Right cardiac atrium (tissue), 5 donors: Measurements from ENCODE around the gene DCLK3. TPM values are rescaled to one million over a fixed set of nuclear protein-coding genes. Genes with fewer than 3 reads are reported as not detected.

Source experiments
- ATAC-seq, 2 donors: fragments of 200-7000 bp; cut with Tn5 transposase; one replicate each; pipeline versions ENCODE4 v1.8.0 to v1.9.1; 2020; ENCODE audit warnings: moderate library complexity in 2 of 2, mild to moderate bottlenecking in 1 of 2
- DNase-seq, 3 donors: peaks; one replicate each; pipeline ENCODE4 v3.0.0-alpha.2; 2020
- H3K27ac ChIP-seq: one replicate; pipeline ENCODE4 v1.5.1; 2013; ENCODE audit warnings: mild to moderate bottlenecking, low read length, control low read depth, moderate library complexity
- H3K27me3 ChIP-seq: one replicate; pipeline ENCODE4 v1.6.1; 2013; ENCODE audit not compliant: control insufficient read depth, insufficient read depth
- H3K4me1 ChIP-seq: one replicate; pipeline ENCODE4 v1.6.1; 2013; ENCODE audit warnings: low read length; ENCODE audit not compliant: control insufficient read depth, insufficient read depth
- H3K4me3 ChIP-seq: one replicate; pipeline ENCODE4 v1.5.1; 2013; ENCODE audit warnings: low read length, control low read depth
- H3K9me3 ChIP-seq: one replicate; pipeline ENCODE4 v1.6.1; 2013; ENCODE audit warnings: low read length; ENCODE audit not compliant: control insufficient read depth
- WGBS: extraction: QIAGEN DNeasy Blood & Tissue Kit; methylation state at CpG from one replicate; pipeline ENCODE4 v1.1.7; 2013; 5-methylcytosine and 5-hydroxymethylcytosine counted together
- intact Hi-C, 4 donors: fragments of 100-400 bp; cut with DNase I; formaldehyde crosslinking; loops; one replicate each; pipeline versions ENCODE4 v1.11.0 to v1.14.0; 2022 to 2023
- polyA plus RNA-seq: library from polyadenylated mRNA; stranded (reverse); fragments of 200-250 nt; gene quantifications from one replicate; pipeline ENCODE4 v1.2.3, GENCODE V29; 2013
- total RNA-seq, 4 donors: library from RNA; stranded (reverse); fragmentation: NEBNext Ultra II Directional; extraction: Animal tissue kit (Norgen Biotek cat#: 25700); gene quantifications; one replicate each; pipeline ENCODE4 v1.2.1, GENCODE V29; 2021
- donor health status: healthy with polysubstance abuse.
- donor health status: DM: no; HTN: yes; CAD: no.
- donor health status: DM: no; HTN: no; CAD: no.
- donor health status: DM: no; HTN: yes; CAD: no; lungs with severe emphysema.
- donor health status: DM: yes; HTN: yes; CAD: no.

DCLK3 gene
- total and polyA plus RNA-seq, 5 donors = 0.03 to 0.18 (median 0.09) TPM; not detected in 2

DNA sequence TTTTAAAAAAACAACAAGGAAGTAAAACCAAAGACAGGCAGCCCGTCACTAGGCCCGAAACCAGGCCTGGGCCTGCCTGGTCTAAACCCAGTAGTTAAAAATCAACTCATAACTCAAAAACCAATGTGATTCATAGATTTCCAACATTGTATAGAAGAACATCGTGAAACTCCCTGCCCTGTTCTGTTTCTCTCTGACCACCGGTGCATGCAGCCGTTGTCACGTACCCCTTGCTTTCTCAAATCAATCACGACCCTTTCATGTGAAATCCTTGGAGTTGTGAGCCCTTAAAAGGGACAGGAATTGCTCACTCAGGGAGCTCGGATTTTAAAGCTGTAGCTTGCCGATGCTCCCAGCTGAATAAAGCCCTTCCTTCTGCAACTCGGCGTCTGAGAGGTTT, 89.5 kb downstream of the DCLK3 start:
- Histone ChIP-seq H3K9me3 (no peaks in the 10 kb centered on the region), H3K4me1 (no peaks in the 10 kb centered on the region), H3K27me3 (no peaks in the 10 kb centered on the region), H3K4me3 (no peak overlapping the region), H3K27ac (no peak overlapping the region)
- ATAC-seq (no peak), DNase-seq (no peak)
- intact Hi-C loops = no loop called here
- 86% methylated on average over 11 of the region's 11 CpGs for WGBS

DNA sequence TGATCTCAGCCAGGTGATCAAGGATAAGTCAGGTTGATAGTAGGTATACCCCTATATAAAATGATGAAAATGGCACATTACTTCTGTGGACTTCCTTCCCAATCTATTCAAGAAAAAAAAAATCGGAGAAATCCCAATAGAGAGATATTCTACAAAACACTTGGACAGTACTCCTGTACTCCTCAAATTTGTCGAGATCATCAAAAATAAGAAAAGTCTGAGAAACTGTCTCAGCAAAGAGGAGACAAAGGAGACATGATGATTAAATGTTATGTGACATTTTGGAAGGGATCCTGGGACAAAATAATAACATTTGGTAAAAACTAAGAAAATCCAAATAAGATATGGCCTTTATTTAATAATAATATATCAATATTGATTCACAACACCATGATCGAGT, 94.6 kb downstream of the DCLK3 start:
- no peaks in the 10 kb centered on the region for H3K4me1 ChIP-seq
- 90% methylated on average over 3 of the region's 3 CpGs for WGBS
- DNase-seq (no peak), ATAC-seq (no peak)
- H3K9me3 ChIP-seq = no peaks in the 10 kb centered on the region
- no peak overlapping the region for H3K4me3 ChIP-seq
- intact Hi-C loops = no loop called here
- H3K27ac ChIP-seq = no peak overlapping the region
- no peaks in the 10 kb centered on the region for H3K27me3 ChIP-seq

DNA sequence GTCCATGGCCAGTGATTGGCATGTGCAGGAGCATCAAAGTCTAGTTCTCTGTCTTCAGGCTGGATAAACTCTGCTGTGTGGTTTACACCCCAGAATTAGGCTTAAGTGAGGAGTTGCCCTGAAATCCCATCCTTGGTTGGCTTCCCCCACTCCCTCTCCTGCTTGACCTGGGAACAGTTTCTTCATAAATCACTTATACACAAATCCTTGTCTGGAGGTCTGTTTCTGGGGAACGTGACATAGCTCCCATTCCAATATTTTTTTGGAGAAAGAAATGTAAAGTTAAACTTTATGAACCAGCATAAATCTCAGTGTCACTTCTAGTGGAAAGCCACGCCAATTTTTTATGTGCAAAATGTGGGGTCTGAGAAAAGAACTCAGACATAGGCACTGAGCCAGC, 98.2 kb downstream of the DCLK3 start:
- H3K4me1 ChIP-seq = no peaks in the 10 kb centered on the region
- no peaks in the 10 kb centered on the region for H3K9me3 ChIP-seq
- H3K27ac ChIP-seq = no peak overlapping the region
- H3K4me3 ChIP-seq = no peak overlapping the region
- WGBS = 63% methylated on average over 2 of the region's 2 CpGs
- intact Hi-C loops = no loop called here
- ATAC-seq (no peak), DNase-seq (no peak)
- H3K27me3 ChIP-seq = no peaks in the 10 kb centered on the region

DNA sequence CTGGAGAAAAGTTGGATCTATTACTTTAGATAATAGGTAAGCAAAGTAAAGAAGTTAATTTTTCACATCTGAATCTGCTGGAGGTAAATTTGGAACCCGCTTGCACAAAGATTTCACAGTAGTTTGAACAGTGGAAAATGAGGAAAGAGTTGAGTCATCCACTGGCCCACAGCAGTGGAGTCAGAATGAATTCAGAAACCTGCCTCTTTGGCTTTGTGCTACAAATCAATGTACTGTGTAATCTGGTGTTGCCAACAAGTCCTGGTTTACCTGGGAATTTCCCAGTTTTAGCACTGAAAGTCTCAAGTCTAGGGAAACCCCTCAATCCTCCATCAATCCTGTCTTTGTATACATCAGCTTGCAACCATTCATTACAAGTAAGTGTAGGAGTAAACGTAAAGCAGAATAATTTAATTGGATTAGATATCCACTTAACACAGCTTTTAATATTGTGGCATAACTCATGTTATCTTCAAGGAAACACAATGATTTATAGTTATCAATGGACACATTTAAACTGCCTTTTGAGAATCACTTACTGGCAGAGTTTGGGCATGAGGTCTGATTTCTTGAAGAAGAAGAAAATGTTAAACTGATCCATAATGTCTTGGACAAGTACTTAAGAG, 100.6 kb downstream of the DCLK3 start:
- no peak for DNase-seq
- Histone ChIP-seq H3K27me3 (no peaks in the 10 kb centered on the region), H3K9me3 (no peaks in the 10 kb centered on the region), H3K4me1 (no peaks in the 10 kb centered on the region), H3K27ac (no peak overlapping the region), H3K4me3 (no peak overlapping the region)
- 84% methylated on average over 2 of the region's 2 CpGs for WGBS
- no peak for ATAC-seq
- intact Hi-C loops = no loop called here

GRCh38 chr3:36662626-36663025, 101.7 kb downstream of the DCLK3 start:
- Histone ChIP-seq H3K4me1 (no peaks in the 10 kb centered on the region), H3K27ac (no peak overlapping the region), H3K9me3 (no peaks in the 10 kb centered on the region), H3K27me3 (no peaks in the 10 kb centered on the region), H3K4me3 (no peak overlapping the region)
- ATAC-seq (no peak), DNase-seq (no peak)
- WGBS = 65% methylated on average over 4 of the region's 4 CpGs
- intact Hi-C loops = no loop called here

Other genes with a start within 250 kb of the DCLK3 start
- gene TRANK1, start 180.5 kb upstream of the DCLK3 start, total RNA-seq = 10 to 100 TPM in 3 of 4 donors, 1 to 10 TPM in 1; 7.9 to 13.2 (median 12.0) TPM
- gene TRANK1, start 180.5 kb upstream of the DCLK3 start, polyA plus RNA-seq = 4.6 TPM
- gene EPM2AIP1, start 228.6 kb upstream of the DCLK3 start, total RNA-seq = 10 to 100 TPM; 19.7 to 23.0 (median 21.8) TPM
- 11.0 TPM for gene EPM2AIP1, start 228.6 kb upstream of the DCLK3 start, polyA plus RNA-seq
- 10 to 100 TPM; 33.0 to 38.9 (median 37.1) TPM for gene MLH1, start 229.0 kb upstream of the DCLK3 start, total RNA-seq
- gene MLH1, start 229.0 kb upstream of the DCLK3 start, polyA plus RNA-seq = 27.8 TPM